Central memory CD4-positive, alpha-beta T cell (primary cell): Measurements from ENCODE around the gene LRMDA.

ENCODE experiments used
- DNase-seq: peaks from one replicate; pipeline ENCODE4 v3.0.0; 2022

Gene LRMDA

DNA sequence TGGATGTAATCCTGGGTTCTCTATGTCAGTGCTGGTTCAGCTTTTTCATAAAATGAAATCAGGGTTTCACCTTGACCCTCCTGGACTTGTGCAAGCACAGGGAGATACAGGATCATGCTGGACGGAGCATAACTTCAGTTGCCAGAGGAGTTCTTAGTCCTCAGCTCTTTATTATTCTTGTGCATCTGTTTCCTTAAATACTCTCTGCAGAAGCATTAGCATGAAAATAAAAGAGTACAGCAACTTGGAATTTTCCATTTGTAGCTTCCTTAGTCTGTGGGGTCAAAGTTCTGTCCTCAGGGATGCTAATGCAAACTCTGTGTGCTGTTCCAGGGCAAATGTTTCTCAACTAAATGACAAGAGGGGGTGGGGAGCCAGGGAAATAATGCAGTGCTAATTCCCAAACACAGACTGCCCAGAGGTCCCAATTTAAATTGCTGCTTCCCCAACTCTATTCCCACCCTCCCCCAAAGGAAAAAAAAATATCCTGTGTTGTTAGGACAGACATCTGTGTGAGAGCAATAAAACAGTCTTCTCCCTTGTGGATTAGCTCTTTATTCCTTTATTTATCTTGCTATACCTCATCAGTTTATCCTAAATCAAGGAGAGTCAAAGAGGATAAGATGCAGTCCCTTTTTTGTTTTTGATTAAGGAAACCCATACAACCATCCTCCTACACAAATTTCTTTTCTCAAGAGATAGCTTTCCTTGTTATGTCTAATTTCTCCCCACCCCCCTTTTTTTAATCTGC, 905.0 kb downstream of the LRMDA start:
- DNase-seq = no peak

DNA sequence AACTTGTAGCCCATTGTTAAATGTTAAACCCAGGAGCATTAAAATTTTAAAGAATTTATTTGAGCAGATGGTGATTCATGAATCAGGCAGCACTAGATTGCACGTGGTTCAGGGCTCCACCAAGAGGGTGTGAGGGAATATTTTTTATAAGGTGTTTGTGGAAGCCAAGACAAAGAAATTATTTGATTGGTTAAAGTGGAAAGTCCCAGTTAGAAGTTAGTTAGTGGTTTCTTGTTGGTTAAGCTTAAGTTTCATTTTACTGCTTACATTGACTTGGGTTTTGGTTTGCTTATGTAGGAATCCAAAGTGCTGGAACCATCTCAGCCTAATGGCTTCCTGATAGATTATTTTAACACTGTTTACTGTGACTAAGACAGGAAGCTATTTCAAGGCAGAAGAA, 906.2 kb downstream of the LRMDA start:
- no peak for DNase-seq

DNA sequence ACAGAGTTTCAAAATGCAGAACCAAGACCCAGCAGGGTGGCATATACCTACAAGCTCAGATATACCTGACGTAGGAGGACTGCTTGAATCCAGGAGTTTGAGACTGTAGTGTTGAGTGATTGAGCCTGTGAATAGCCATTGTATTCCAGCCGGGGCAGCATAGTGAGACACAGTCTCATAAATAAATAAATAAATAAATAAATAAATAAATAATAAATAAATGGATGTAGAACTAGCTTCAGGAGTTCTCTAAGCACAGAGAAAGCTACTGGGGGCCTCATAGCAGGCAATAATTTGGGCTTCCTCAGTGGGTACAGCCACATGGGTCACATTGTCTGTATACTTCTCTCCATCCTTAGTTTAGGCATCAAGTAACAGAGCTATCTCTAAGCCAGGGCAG, 906.8 kb downstream of the LRMDA start:
- no peak for DNase-seq

DNA sequence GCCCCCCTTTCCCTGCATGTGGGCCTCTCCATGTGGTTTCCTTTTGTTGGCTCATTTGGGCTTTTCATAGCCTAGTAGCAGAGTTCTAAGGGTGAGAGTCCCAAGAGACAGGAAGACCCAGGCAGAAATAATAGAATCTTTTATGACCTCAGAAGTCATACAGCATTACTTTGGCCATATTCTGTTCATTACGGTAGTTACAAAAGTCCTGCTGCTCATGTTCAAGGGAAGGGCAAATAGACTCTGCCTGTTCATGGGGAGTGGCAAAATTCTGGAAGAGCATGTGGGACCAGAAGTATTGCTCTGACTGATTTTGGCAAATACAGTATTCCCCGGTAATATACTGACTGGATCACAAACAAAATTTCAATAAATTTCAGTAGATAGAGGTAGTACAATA, 910.3 kb downstream of the LRMDA start:
- no peak for DNase-seq

DNA sequence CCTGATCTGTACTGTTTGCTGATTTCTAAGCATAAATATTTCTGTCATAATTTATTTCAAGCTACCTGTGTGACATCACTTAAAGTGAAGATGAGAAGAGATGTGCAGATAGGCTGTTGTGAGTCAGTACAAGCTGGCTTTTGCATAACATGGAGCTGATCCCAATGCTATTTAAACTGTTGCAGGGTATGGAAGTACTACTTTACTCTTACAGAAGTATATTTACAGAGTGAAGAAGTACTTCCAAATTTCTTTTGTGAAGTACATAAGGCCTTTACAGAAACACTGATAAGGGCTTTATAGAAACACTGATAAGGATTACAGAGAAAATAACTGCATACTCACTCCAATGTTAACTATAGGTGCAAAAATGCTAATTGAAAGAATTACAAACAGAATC, 911.6 kb downstream of the LRMDA start:
- DNase-seq = no peak

DNA sequence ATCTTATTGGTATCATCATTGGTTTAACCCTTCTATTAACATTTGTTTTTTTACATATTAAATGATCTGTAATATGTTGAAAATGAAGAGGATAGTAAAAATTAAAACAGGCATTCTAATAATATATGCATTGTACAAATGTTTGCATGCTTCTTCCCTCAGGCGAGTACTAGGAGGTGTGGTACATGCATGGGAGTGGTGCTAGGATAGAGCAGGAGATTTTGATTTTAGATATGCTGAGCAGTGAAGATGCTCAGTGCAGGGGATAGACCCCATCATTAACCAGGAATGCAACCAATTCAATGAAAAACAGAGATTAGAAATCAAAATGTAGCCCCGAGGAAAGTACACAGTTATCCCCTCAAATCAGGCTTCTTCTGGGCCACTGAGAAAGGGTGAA, 916.4 kb downstream of the LRMDA start:
- no peak for DNase-seq

DNA sequence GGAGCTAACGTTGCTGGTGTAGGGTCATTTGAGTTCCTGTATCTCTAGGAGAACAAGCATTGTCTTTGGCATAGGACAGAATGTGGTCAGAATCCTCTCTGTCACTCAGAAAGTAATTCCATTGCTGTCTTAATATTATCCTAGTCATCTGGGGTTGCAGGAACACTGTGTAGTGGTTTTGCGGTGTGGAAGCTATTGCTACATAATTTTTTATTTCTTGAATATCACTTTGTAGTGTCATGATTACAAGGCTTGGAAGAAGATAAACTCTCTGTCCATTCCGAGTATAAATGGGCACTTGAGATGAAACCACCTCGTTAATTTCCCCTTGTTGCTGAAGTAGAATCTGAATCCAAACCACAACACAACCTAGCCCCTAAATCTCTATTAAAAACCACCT, 919.2 kb downstream of the LRMDA start:
- no peak for DNase-seq

DNA sequence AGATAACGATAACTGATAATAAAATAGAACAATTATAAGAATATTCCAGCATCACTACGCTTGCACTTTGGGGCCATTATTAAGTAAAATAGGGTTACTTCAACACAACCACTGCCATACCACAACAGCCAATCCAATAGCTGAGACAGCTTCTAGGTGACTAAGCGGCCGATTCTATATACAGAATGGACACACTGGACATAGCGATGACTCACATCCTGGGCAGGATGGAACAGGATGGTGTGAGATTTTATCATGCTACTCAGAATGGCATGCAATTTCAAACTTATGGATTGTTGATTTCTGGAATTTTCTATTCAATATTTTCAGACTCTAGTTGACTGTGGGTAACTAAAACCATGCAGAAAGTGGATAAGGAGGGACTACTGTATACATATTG, 920.9 kb downstream of the LRMDA start:
- DNase-seq = no peak

DNA sequence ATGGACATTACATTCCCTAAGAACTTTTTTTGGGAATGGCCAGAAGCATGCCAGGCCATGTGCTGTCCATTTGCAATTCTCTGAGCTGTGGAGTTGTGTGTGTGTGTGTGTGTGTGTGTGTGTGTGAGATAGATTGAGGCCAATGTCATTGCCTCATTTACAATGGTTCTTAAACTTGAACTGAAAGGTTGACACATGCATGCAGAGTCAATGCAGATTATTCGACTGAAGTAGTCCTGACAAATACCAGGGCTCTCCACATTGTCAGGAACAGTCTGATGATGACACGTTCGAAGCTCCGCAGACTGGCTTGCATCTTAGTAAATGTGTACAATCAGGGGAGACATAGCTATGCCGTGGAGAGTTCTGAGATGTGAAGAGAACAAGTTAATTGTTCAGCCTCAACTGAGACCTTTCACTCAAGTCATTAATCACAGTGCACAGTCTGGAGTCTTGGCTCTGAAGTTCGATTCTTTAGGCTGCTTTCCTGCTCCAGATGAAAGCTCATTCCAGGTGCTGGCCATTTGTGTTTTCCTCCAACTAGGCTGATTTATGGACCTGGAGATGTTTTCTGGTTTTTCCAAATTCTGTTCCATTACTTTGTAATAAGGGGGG, 921.9 kb downstream of the LRMDA start:
- DNase-seq = no peak

DNA sequence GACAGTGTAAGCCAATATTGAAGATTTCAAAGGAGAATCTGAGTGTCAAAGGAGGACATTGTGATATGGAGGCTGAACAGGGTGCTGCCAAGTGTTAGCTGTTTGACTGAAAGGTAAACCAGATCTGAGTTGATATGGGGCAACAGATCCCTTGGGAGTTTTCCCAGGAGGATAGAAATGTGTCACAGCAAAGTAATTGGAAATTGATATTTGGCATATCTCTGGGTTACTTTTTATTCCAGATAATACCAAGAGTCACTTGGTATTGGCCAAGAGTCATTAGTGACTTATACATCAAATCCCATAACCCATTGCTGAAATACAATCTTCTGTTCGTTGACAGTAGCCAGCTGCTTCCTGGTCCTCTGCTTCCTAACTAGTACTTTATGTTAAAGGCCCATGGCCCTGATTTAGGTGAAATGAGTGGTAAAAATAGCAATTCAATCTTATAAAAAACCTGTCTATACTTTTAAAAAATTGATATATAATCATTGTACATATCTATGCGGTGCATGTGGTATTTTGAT, 922.9 kb downstream of the LRMDA start:
- DNase-seq = no peak

DNA sequence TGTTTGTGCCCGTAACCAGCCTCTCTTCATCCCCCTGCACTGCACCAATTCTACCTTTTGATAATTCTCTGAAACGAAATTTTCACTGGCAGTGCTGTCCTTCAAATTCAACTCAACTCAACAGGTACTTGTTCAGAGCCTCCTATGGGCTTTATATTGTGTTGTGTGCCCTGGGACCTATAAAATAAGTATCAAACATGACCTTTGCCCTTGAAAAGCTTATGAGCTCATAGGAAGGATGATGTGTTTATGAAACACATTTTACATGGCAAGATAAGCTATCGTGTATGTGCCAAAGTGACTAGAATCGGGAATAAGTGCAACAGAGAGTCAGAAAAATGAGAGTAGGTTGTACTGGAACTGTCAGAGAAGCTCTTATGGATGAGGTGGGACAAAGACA, 923.5 kb downstream of the LRMDA start:
- no peak for DNase-seq

DNA sequence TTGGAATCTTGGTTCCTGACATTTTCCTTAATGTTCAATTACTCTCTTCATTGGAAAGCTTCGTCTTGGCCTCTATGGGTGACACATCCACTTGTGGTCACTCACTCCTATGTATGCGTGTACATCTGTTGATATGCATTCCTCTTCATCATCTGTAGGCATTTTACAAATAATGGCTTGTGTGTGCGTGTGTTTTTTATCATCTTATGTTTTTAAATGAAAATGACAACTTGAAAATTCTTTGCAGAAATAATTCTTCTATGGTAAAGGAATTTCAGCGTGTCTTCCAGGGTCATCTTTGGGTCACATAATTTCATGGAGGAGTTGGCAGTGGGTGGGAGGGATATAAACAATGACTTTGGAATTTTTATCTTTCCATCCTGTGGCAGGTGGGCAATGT, 925.1 kb downstream of the LRMDA start:
- DNase-seq = no peak

DNA sequence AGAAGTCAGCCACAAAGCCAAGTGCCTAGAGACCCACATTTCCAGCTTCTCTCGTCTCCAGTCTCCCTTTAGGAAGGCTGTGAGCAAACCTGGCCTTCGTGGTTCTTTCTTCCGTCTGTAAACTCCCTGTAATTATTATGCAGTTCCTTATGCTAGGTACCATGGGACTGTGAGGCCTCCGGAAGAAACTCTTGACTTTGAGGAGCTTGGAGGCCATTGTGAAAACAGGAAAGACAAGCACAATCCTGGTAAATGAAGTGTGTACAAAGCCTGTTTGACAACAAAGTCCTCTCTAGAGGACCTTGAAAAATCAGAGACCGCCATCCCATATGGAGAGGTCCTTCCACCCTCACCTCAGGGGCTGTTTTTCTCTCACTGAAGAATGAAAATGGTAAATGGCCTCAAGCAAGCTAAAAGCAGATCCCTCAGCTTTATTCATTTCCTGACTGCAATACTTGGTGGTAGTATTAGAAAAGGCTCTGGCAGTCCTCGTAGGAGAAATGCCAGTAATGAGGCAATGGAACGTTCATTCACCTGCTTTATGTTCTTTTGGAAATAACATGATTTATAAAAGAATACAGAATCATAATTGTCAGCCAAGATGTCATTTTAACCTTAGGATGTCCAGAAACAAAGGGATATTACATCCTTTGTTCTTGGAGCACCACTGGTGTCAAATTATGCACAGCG, 926.4 kb downstream of the LRMDA start:
- DNase-seq = no peak

DNA sequence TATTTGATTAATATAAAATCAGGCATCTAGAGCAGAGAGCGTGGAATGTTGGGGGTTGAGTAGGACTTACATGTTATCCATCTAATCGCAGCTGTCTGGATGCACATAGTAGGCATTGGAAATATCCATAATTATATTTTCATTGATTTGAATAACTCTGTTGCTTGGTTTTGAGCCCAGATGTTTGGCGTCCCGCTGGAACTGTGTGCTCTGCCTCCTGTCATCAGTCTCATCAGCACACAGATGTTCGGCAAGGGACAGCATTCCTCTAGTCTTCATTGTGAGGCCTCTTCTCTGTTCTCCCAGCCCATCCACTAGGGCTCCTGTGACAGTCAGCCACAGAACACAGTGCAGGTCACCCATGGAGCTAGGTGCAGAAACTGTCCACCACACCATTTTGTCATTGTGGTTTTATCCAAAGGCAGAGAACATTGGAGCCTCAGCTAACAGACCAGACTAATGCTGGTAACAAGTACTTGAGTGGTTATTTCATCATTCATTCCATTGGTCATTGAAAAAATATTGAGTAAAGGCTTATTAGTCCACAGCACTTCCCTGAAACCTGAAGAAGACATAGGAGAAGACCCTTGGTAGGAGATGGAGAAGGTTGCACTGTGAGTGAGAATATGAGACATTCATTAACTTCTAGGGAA, 927.4 kb downstream of the LRMDA start:
- DNase-seq = no peak

DNA sequence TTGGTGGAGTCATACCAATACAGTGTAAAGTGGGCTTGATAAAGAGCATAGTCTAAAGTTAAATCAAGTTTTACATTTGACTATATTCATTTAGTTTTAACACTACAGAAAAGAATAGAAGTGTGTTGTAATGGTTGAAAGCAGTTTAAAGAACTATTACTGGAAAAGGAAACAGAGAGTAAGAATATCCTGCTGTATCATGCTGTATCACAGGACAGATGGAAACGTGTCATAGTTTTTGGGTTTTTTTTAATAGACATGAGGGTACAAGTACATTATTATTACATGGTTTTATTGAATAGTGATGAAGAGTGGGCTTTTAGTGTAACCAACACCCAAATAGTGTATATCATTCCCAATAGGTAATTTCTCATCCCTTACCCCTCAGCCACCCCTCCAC, 944.3 kb downstream of the LRMDA start:
- DNase-seq = no peak

DNA sequence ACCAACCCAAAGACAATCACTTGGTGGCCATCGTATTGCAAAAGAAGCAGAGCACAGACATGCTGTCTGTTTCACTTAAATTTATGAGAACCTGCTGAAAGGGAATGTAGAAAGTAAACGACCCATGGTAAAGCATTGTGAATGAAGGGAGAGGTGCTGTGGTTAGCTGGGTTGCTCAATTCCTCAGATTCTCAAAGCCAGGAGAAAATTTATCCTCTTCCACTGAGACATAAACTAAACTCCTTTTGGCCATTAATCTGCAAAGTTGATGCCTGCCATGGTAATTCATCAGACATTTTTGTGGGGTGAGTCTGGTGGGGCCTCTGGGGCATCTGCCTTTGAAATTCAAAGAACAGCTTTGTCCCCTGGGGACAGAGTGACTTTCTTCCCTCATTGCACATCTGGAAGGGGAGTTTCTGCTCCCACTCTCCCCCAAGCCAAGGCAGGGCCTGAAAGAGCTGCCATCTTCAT, 951.0 kb downstream of the LRMDA start:
- no peak for DNase-seq

DNA sequence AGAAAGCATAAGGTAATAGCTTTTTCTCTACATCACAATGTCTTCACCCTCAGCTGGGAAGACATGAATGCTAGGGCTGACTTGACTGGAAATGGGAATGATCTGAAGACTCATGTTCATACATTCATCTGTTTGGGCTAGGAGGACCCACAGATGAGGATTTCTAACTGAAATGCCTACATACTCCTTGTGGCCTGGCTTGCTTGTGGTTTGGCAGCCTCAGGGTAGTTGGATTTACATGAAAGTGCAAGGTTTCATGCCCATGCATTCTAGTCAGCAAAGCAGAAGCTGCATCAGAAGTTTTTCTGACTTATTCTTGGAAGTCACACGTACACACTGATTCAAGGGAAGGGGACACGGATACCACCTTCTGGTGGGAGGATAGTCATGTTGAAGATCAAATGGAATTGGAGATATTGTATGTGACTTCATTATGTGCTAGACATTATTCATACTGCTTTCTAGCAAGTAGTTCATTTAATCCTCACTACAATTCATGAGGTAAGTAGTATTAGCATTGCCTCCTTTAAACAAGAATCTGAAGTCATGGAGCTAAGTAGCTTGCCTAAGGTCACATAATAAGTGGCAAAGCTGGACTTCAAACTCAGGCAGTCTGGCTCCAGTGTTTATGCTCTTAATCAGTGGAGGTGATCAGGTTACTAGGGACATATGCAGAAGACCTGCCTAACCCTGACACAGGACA, 957.0 kb downstream of the LRMDA start:
- DNase-seq = no peak

DNA sequence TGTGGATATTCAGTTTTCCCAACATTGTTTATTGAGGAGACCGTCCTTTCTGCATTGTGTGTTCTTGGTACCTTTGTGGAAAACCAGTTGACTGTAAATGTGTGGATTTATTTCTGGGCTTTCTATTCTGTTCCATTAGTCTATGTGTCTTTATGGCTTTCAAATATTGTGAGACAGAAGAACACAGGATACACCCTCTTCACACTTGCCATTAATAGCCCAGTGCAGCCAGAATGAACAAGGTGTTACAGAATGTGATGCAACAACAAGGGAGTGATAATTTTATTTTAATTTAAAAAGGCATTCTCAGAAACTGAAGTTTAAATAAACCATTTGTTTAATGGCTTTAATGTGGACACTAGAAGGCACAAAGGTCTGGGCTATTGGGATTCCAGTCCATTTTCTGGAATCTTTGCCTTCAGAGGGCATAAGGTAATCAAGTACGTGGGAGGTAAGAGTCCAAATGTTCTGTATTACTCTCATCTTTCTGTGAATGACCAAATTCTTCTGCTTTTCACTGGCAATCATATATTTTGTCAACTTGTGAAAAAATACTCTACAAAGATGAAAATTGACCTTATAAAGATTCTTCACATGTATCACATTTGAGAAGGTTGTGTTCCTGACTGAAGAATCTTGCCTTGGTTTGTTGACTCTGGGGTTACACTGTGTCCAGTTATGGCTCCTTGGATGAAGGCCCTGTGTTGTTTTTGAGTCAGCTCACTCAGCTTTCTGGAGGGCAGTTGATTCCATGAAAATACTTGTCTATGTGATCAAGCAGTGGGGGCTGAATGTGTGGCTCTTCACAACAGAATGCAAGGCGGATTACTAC, 962.7 kb downstream of the LRMDA start:
- no peak for DNase-seq

DNA sequence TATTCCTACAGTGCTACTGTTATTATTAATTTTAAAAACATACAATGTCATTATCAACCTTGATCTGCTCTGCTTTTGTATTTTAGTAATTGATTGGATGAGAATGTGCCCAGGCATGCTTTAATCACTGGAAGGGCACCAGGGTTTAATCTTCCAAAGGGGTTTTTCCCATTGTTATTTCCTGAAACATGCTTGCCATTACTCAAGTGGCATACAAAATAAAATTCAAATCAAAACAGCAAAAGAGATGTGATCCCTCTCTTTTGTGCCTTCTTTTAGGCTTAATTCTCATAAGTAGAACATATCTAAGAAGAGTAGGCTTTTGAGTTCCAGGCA, 963.3 kb downstream of the LRMDA start:
- DNase-seq = no peak

DNA sequence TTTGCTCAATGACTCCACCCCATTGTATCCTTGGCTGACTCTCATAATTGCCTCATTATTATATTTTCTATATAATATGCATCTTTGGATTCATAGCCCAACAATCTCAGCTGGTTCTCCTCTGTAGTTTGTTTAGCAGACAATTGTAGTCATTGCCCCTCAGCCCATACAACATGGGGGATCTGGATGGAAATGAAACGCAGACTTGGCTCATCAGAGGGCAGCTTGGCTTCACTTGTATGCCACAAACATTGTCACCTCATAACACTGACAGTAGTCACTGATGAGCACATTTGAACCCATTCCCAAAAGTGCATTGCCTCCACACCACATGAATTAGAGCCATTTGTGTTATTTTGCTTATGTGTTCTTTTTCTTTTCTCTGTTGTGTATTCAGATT, 963.8 kb downstream of the LRMDA start:
- no peak for DNase-seq

DNA sequence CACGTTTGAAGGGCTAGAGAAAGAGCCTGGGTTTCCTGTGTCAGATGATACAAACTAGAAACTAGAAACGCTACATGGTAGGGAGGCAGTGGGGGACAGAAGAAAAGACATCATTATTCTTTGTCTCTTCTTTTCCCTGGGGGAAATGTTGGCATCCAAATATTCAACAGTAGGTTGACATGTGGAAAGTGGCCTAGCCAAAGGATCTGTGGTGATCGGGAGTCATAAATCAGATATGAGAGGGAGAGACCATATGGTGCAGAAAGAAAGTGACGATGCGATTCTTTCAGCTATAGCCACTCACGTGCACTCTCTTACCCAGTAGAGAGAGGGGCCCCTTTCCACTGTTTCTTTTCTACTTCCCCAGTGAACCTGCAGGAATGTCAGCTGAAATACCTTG, 964.7 kb downstream of the LRMDA start:
- no peak for DNase-seq
